Small intestine (tissue), 7 donors: ENCODE measurements around the gene DAGLA. TPM values are rescaled to one million over a fixed set of nuclear protein-coding genes. Genes with fewer than 3 reads are reported as not detected.

Experiments
- DNase-seq, 2 donors: peaks; one replicate each; pipeline versions ENCODE4 v3.0.0 to v3.0.0-alpha.2; 2013
- FAIRE-seq: peaks from 2 replicates; lab custom pipeline; 2012; peaks lifted over from hg19 to GRCh38; lab: Jason Lieb, UNC
- H3K27ac ChIP-seq, 3 donors: one replicate each; pipeline ENCODE4 v1.5.1; 2013; ENCODE audit warnings: low read length in 2 of 3, mild to moderate bottlenecking in 2 of 3, control low read depth in 1 of 3, inconsistent platforms in 1 of 3, low read depth in 1 of 3, moderate library complexity in 1 of 3
- H3K27me3 ChIP-seq, 3 donors: one replicate each; pipeline ENCODE4 v1.6.1; 2013; ENCODE audit warnings: low read length in 3 of 3, inconsistent platforms in 1 of 3; ENCODE audit not compliant: control insufficient read depth in 3 of 3, insufficient read depth in 3 of 3
- H3K36me3 ChIP-seq, 3 donors: one replicate each; pipeline ENCODE4 v1.6.1; 2013; ENCODE audit warnings: low read length in 3 of 3, inconsistent platforms in 1 of 3, low read depth in 1 of 3, mild to moderate bottlenecking in 1 of 3, moderate library complexity in 1 of 3; ENCODE audit not compliant: control insufficient read depth in 3 of 3, insufficient read depth in 2 of 3
- H3K4me1 ChIP-seq, 3 donors: one replicate each; pipeline ENCODE4 v1.6.1; 2013; ENCODE audit warnings: low read length in 2 of 3, inconsistent platforms in 1 of 3, low read depth in 1 of 3, mild to moderate bottlenecking in 1 of 3, moderate library complexity in 1 of 3; ENCODE audit not compliant: control insufficient read depth in 3 of 3, insufficient read depth in 2 of 3
- H3K4me3 ChIP-seq, 3 donors: one replicate each; pipeline ENCODE4 v1.5.1; 2013; ENCODE audit warnings: low read length in 3 of 3, control low read depth in 1 of 3, inconsistent platforms in 1 of 3, low read depth in 1 of 3, mild to moderate bottlenecking in 1 of 3, moderate library complexity in 1 of 3
- H3K9me3 ChIP-seq, 2 donors: one replicate each; pipeline ENCODE4 v1.6.1; 2013; ENCODE audit warnings: low read depth in 1 of 2, low read length in 1 of 2; ENCODE audit not compliant: control insufficient read depth in 2 of 2, insufficient read depth in 1 of 2
- WGBS, 3 donors: extraction: QIAGEN DNeasy Blood & Tissue Kit; methylation state at CpG; one replicate each; pipeline ENCODE4 v1.1.7; 2013; 5-methylcytosine and 5-hydroxymethylcytosine counted together
- polyA plus RNA-seq, 4 donors: library from polyadenylated mRNA; stranded (reverse) in 3 of 4; unstranded in 1 of 4; fragments of 200-250 nt in 3 of 4; fragments of 120-200 nt in 1 of 4; gene quantifications; one replicate each; pipeline versions ENCODE4 v1.2.1 to v1.2.3, GENCODE V29; 2013
- donor health status: healthy with polysubstance abuse.
- donor health status: control.
- donor health status: control.
- donor health status: Bipolar disorder and iron deficiency.
- donor health status: healthy.

Gene DAGLA
- polyA plus RNA-seq, 4 donors, result 0.22 to 14.9 (median 3.8) TPM

- Histone ChIP-seq H3K27me3 (no peaks in the 10 kb centered on the region), H3K27ac (no peak overlapping the region), H3K4me3 (no peak overlapping the region), H3K9me3 (no peaks in the 10 kb centered on the region), H3K36me3 (peaks cover 0 to 95% (median 4%) of the 10 kb centered on the region in 3 donors), H3K4me1 (no peaks in the 10 kb centered on the region)
- DNase-seq (no peak), FAIRE-seq (no peak)
- 86 to 91% (median 90%) methylated on average over 13 to 15 of the region's 15 CpGs for WGBS, 3 donors
Observed at GRCh38 chr11:61739413-61739812, 59.2 kb downstream of the DAGLA start.

GRCh38 chr11:61739966-61740365 is 59.8 kb downstream of the DAGLA start:
- FAIRE-seq, result no peak
- H3K36me3 ChIP-seq, result peaks cover 0 to 95% (median 4%) of the 10 kb centered on the region in 3 donors
- H3K27me3 ChIP-seq, result no peaks in the 10 kb centered on the region
- no peaks in the 10 kb centered on the region for H3K4me1 ChIP-seq
- H3K27ac ChIP-seq, result no peak overlapping the region
- 51 to 62% (median 60%) methylated on average over 7 of the region's 7 CpGs for WGBS, 3 donors
- DNase-seq, result no peak
- H3K9me3 ChIP-seq, result no peaks in the 10 kb centered on the region
- no peak overlapping the region for H3K4me3 ChIP-seq

DNA sequence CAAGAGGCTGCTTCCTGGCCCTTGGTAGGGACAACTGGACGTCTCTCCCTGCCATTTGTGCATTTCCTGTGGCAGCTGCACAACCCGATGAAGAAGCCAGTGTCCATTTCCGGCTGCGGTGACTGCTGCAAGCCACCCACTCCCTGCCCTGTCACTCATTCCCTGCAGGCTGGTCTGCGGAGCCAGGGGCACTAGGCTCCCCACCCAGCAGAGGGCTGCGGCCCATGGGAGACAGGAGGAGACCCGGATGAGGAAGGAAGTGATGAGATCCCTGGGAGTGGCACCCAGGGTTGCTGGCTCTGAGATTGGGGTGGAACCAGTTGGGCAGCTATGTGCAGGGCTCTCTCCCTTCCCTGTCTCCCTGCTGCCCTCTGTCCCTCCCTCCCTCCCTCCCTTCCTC is 62.2 kb downstream of the DAGLA start:
- 54 to 81% (median 57%) methylated on average over 7 of the region's 7 CpGs for WGBS, 3 donors
- peaks cover 0 to 85% (median 4%) of the 10 kb centered on the region in 3 donors for H3K36me3 ChIP-seq
- H3K9me3 ChIP-seq, result no peaks in the 10 kb centered on the region
- DNase-seq, result no peak
- H3K27me3 ChIP-seq, result no peaks in the 10 kb centered on the region
- peaks cover 0 to 3% (median 0%) of the 10 kb centered on the region in 3 donors for H3K4me1 ChIP-seq
- no peak overlapping the region for H3K27ac ChIP-seq
- no peak overlapping the region for H3K4me3 ChIP-seq
- no peak for FAIRE-seq

DNA sequence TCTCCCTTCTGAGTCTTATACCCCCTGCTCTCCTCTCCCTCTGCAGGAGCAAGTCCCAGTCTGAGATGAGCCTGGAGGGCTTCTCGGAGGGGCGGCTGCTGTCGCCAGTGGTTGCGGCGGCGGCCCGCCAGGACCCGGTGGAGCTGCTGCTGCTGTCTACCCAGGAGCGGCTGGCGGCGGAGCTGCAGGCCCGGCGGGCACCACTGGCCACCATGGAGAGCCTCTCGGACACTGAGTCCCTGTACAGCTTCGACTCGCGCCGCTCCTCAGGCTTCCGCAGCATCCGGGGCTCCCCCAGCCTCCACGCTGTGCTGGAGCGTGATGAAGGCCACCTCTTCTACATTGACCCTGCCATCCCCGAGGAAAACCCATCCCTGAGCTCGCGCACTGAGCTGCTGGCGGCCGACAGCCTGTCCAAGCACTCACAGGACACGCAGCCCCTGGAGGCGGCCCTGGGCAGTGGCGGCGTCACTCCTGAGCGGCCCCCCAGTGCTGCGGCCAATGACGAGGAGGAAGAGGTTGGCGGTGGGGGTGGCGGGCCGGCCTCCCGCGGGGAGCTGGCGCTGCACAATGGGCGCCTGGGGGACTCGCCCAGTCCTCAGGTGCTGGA is 63.4 kb downstream of the DAGLA start:
- Histone ChIP-seq H3K4me1 (peaks cover 0 to 14% (median 0%) of the 10 kb centered on the region in 3 donors), H3K27me3 (no peaks in the 10 kb centered on the region), H3K36me3 (peaks cover 0 to 73% (median 4%) of the 10 kb centered on the region in 3 donors), H3K27ac (no peak overlapping the region), H3K4me3 (no peak overlapping the region), H3K9me3 (no peaks in the 10 kb centered on the region)
- FAIRE-seq (no peak), DNase-seq (no peak)
- WGBS, 3 donors, result 92 to 93% (median 93%) methylated on average over 36 to 42 of the region's 42 CpGs

DNA sequence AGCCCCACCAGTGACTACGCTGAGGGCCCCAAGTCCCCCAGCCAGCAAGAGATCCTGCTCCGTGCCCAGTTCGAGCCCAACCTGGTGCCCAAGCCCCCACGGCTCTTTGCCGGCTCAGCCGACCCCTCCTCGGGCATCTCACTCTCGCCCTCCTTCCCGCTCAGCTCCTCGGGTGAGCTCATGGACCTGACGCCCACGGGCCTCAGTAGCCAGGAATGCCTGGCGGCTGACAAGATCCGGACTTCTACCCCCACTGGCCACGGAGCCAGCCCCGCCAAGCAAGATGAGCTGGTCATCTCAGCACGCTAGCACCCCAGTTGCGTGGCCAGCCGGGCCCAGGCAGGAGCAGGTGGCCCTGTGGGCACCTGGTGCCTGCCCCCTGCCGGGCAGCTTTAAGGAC is 64.0 kb downstream of the DAGLA start:
- Histone ChIP-seq H3K4me3 (no peak overlapping the region), H3K4me1 (peaks cover 0 to 14% (median 0%) of the 10 kb centered on the region in 3 donors), H3K36me3 (peaks cover 0 to 68% (median 4%) of the 10 kb centered on the region in 3 donors), H3K27me3 (no peaks in the 10 kb centered on the region), H3K9me3 (no peaks in the 10 kb centered on the region), H3K27ac (no peak overlapping the region)
- DNase-seq (no peak), FAIRE-seq (no peak)
- 85 to 91% (median 89%) methylated on average over 20 of the region's 20 CpGs for WGBS, 3 donors

- no peak for DNase-seq
- Histone ChIP-seq H3K36me3 (peaks cover 0 to 63% (median 4%) of the 10 kb centered on the region in 3 donors), H3K27ac (no peak overlapping the region), H3K4me3 (no peak overlapping the region), H3K9me3 (no peaks in the 10 kb centered on the region), H3K27me3 (no peaks in the 10 kb centered on the region), H3K4me1 (peaks cover 0 to 17% (median 0%) of the 10 kb centered on the region in 3 donors)
- no peak for FAIRE-seq
- WGBS, 3 donors, result 79 to 96% (median 87%) methylated on average over 6 to 10 of the region's 10 CpGs
Observed at GRCh38 chr11:61744609-61745156, 64.5 kb downstream of the DAGLA start.

DNA sequence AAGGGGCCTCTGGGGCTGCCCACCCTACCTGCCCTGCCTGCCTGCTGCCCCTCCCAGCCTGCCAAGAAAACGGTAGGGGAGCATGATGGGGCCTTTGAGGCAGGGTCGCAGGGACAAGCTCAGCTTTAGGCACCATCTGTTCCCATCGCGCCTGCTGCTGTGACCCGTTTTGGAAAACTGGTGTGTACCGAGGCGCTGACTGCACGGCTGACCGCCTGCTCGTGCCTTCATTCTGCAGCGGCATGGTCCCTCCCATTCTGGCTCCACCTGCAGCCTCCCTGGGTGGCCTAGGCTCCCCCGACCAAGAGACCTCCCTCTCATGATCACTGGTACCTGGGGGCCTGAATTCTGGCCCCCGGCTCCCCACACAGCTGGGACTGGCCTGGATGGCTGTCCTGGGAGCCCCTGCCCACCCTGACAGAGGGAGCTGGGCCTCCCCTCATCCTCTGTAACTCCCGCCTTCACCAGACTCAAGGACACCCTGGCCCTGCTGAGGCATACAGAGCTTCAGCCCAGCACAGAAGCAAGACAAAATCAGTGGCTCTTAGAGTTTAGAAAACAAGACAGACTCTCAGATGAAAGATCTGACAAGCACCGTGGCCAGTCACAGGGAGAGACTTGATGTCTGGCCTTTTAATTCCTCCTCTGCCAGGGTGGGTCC is 65.7 kb downstream of the DAGLA start:
- Histone ChIP-seq H3K4me3 (no peak overlapping the region), H3K9me3 (no peaks in the 10 kb centered on the region), H3K4me1 (peaks cover 0 to 21% (median 0%) of the 10 kb centered on the region in 3 donors), H3K27me3 (no peaks in the 10 kb centered on the region), H3K36me3 (peaks cover 0 to 51% (median 4%) of the 10 kb centered on the region in 3 donors), H3K27ac (no peak overlapping the region)
- WGBS, 3 donors, result 71 to 77% (median 72%) methylated on average over 15 of the region's 15 CpGs
- FAIRE-seq (no peak), DNase-seq (no peak)

DNA sequence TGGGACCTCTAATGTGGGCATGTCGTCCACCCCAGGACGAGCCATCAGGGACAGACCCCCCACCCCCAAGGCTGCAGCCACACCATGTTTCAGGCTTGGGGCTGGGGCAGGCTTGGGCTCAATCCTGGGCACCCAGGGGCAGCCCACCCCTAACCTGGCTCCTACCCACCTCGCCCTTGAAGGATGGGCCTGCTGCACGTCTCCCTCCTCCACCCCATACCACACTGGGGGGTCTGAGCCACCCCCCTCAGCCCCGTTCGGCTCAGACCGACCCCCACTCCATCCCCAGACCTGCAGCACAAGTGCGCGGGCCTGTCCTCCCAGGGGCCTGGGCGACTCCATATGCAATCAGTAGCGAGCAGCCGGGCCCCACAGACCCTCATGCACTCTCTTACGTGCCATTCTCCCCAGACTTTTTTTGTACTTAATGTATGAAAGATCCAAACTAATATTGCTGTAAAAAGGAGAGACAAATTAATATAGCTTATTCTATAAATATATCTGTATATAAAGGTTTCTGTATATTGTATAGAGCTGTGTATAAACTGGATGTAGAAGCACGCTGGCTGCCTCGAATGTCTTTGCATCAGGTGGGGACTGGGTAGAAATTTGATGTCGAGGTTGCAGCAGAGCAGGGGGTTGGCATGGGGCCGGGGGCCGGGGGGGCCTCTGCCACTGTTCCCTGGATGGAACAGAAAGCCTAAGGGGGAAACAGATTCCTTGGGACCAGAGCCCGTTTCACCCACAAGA is 66.4 kb downstream of the DAGLA start:
- DNase-seq, result no peak
- no peak for FAIRE-seq
- Histone ChIP-seq H3K9me3 (no peaks in the 10 kb centered on the region), H3K4me1 (peaks cover 0 to 21% (median 0%) of the 10 kb centered on the region in 3 donors), H3K36me3 (peaks cover 0 to 44% (median 4%) of the 10 kb centered on the region in 3 donors), H3K27ac (no peak overlapping the region), H3K4me3 (no peak overlapping the region), H3K27me3 (no peaks in the 10 kb centered on the region)
- WGBS, 3 donors, result 72 to 77% (median 76%) methylated on average over 19 of the region's 19 CpGs
